ENCODE data around the gene GORASP1.
A peak's percentile ranks its signal among the peaks of the same experiment; 100 is the strongest.
"Not testable (repeated sequence)": the region's sequence is repeated elsewhere in the genome, so short reads cannot be mapped to it uniquely, and the experiment has no call there.

GORASP1 gene

DNA sequence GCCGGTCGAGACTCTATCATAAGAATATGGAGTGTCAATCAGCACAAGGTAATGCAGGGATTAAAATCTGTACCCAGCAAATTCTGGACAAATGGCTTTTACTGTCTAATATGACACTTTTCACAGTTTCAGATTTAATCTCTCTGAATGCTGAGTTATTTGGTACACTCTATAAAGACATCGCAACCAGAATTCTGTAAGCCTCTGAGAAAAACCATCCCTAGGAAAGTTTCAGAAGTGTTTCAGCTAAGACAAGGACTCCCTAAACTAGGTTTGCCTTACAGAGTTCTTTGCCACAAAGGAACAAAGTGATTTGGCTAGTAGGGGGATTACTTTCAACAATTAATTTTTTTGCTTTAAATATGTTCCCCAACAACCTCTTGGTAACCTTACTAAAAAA is 44.3 kb downstream of the GORASP1 start:
- DNase-seq: no peak

DNA sequence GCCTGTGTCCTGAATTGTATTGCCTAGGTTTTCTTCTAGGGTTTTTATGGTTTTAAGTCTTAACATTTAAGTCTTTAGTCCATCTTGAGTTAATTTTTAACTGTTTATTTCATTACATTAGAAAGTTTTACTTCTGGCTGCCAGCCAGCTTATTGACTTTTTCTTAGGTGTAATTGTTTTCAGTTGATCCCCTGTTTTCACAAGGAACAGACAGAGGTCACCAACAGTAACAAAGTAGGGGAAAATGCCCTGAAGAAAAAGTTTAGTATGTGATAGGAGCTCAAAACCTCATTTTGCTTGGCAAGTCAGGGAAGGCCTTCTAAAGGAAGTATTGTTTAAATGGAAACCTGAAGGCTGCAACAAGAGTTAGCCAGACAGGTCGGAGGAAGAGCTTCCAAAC is 45.2 kb downstream of the GORASP1 start:
- DNase-seq: no peak

- not testable (repeated sequence) for DNase-seq
Observed at GRCh38 chr3:39061228-39061627, 46.2 kb downstream of the GORASP1 start.

DNA sequence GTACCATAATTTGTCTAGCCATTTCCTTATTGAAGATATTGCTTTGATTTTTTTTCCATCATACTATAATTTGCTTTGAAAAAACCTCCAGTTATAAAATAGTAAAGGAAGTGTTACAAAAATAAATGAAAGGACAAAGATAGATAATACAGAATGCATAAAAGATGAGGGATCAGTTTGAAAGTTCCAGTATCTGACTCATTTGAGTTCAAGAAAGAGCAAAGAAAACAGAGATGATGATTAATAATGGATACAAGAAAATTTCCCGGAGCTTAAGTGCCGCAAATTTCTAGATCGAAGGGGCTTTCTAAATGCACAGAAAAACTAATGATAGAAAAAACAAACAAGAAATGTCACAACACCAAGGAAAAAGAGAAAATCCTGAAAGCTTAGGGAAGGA is 51.3 kb downstream of the GORASP1 start:
- DNase-seq: no peak

- DNase-seq: no peak
Observed at GRCh38 chr3:39053696-39054095, 53.7 kb downstream of the GORASP1 start.

GRCh38 chr3:39052583-39052982 is 54.8 kb downstream of the GORASP1 start:
- no peak for DNase-seq

DNA sequence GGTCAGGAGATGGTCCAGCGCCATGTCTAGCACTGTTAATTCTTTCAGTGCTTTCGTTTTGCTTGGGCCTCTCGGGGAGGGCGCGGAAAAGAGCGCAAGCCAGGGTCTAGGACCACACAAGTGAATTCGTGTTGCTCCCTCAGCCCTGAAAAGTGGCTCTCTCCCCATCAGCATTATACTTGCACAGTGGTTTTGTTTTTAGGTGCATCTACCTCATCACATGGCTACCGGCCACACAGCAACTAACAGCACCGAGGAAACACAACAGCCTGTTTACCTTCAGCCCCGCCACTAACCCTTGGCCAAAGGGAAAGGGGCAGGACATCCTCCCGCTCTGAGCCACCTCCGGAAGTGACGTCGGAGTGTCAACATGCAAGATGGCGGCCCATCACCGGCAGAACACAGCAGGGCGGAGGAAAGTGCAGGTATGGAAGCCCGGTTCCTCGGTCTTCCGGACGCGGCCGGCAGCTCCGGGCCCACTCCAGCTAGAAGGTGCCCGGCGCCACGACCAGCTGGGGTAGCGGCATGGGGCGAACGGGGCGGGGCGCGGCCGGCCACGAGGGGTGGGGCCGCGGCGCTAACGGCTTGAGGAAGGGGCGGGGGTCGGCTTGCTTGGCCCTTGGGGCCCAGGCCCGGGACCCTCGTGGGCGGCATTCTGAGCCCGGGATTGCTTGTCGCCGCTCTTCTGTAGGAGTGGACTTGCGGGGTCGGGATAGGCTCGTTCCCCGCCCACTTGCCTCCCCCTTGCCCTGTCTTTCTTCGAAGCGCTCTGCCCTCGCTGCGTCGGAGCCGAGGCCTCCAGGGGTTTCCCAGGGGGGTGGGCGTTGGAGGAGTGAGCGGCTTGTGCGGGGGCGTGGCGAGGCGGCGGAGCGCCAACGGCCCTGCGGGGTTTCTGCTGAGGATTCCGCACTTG is 55.5 kb downstream of the GORASP1 start, which contains the start of the genes SCN11A and WDR48:
SCN11A (minus strand) TSS at position 296 of the 913 bp plus-strand sequence. CDS start 101,582 bp downstream, outside the sequence.
WDR48 (plus strand) TSS at position 368 of the 913 bp plus-strand sequence; CDS start at position 378, 10 bp downstream.
- peak; percentile 96 for DNase-seq

DNA sequence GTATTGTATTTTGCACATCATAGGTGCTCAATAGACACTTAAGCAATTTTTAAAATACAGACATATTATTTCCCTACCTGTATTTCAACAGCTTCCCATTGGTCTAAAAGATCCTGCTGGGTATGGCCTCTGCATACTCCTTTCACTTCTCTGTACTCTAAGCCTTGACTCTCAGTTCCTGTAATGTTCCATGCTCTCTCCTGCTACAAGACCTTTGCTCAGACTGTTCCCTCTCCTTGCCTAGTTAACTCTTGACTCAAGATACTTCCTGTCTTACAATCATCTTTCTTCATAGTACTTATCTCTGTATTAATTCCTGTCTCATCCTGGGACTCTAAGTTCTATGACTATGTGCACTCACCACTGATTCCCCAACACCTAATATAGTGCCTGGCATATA is 57.4 kb downstream of the GORASP1 start:
- no peak for DNase-seq

Measured in CD4-positive, alpha-beta T cell treated with Interleukin-4 for 1 hour (primary cell).